ENCODE data around the gene TRO.

Gene TRO

GRCh38 chrX:54931107-54931506, 10.5 kb downstream of the TRO start:
- no peak for TF ChIP-seq CTCF (IDR thresholded peaks at IDR 0.05; ENCODE audit: low read depth, low read length, missing control alignments)
- H3K4me3 ChIP-seq (ENCODE audit: low read depth, low read length) = no peak overlapping the region
- DNase-seq (ENCODE audit: low read depth) = no peak

GRCh38 chrX:54933150-54933826, 12.7 kb downstream of the TRO start:
- H3K4me3 ChIP-seq (ENCODE audit: low read depth, low read length) = no peak overlapping the region
- in situ Hi-C loops (cut with HindIII; ENCODE audit: low sequenced_read_pairs) = no loop called here
- TF ChIP-seq CTCF (IDR thresholded peaks at IDR 0.05; ENCODE audit: low read depth, low read length, missing control alignments) = no peak
- DNase-seq (ENCODE audit: low read depth) = no peak

More at GRCh38 chrX:54931107-54931506, 10.5 kb downstream of the TRO start:
- in situ Hi-C loops (cut with HindIII; ENCODE audit: low sequenced_read_pairs) = no loop called here

DNA sequence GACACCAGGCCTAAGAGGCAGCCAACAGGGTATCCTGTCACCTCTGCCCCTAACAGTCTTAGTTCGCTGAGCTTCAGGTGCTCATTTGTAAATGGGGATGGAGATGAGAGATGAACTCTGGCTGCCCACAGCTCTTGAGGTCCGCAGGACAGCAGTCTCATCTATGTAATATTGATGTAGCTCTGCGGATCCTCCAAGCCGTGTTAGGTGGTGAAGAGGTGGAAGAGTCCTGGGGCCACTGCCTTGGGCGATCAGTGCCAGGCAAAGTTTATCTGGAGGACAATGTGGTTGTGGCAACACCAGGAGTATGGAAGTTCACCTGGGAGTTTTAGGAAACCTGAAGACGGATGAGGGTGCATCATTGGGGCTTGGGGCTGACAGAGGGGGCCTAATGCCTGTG, 13.4 kb downstream of the TRO start:
- no peak for TF ChIP-seq CTCF (IDR thresholded peaks at IDR 0.05; ENCODE audit: low read depth, low read length, missing control alignments)
- no peak for DNase-seq (ENCODE audit: low read depth)
- H3K4me3 ChIP-seq (ENCODE audit: low read depth, low read length) = no peak overlapping the region
- in situ Hi-C loops (cut with HindIII; ENCODE audit: low sequenced_read_pairs) = no loop called here

GRCh38 chrX:54934890-54935289, 14.3 kb downstream of the TRO start:
- H3K4me3 ChIP-seq (ENCODE audit: low read depth, low read length) = no peak overlapping the region
- TF ChIP-seq CTCF (IDR thresholded peaks at IDR 0.05; ENCODE audit: low read depth, low read length, missing control alignments) = no peak
- in situ Hi-C loops (cut with HindIII; ENCODE audit: low sequenced_read_pairs) = no loop called here
- no peak for DNase-seq (ENCODE audit: low read depth)

DNA sequence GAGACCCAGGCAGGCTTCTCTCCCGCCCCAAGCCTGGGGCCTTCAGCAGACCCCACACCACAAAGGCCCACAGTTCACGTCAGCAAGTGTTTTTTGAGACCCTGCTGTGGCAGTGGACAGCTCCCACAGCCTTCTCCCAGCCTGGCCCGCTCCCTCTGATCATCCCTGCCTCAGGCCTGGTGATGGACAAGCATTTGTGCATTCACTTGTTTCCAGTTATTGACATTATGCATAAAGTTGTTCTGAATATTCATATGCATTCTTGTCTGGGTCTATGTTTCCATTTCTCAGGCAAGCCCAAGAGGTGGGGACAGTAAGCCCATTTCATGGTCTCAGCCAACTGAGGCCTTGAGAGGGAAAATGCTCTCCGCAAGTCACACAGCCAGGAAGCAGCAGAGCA, 14.7 kb downstream of the TRO start:
- TF ChIP-seq CTCF (IDR thresholded peaks at IDR 0.05; ENCODE audit: low read depth, low read length, missing control alignments) = no peak
- in situ Hi-C loops (cut with HindIII; ENCODE audit: low sequenced_read_pairs) = no loop called here
- no peak for DNase-seq (ENCODE audit: low read depth)
- no peak overlapping the region for H3K4me3 ChIP-seq (ENCODE audit: low read depth, low read length)

- no peak for DNase-seq (ENCODE audit: low read depth)
- no peak overlapping the region for H3K4me3 ChIP-seq (ENCODE audit: low read depth, low read length)
- TF ChIP-seq CTCF (IDR thresholded peaks at IDR 0.05; ENCODE audit: low read depth, low read length, missing control alignments) = no peak
- in situ Hi-C loops (cut with HindIII; ENCODE audit: low sequenced_read_pairs) = no loop called here
Measured at GRCh38 chrX:54937416-54937815, 16.8 kb downstream of the TRO start.

Measured in astrocyte of the cerebellum (primary cell).